Measurements from ENCODE around the gene CDK16. TPM values are rescaled to one million over a fixed set of nuclear protein-coding genes. Genes with fewer than 3 reads are reported as not detected.

Gene CDK16
- total RNA-seq, 1 donor, result 81.6 TPM

DNA sequence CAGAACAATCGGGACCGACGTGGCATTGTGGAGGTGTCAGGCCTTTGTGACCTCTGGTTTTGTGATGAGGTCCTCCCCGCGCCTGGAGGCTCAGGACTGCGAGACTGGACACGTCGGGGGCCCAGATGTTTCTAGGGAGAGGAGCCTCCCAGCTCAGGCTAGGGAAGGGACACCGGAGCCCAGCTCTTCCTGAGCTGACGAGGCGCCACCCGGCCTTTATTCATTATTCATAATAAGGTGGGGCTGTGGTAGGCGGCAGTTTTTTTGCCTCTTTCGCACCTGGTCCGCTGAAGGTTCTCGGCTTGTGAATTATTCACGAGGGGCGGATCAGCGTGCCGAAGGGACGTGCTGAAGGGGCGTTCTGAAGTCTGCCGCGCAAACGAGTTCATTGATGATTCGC lies 27.1 kb upstream of the CDK16 start:
- peak overlapping the region; percentile 68 for H3K4me3 ChIP-seq (ENCODE audit: low read depth, low read length)
- TF ChIP-seq, protein P1, sequence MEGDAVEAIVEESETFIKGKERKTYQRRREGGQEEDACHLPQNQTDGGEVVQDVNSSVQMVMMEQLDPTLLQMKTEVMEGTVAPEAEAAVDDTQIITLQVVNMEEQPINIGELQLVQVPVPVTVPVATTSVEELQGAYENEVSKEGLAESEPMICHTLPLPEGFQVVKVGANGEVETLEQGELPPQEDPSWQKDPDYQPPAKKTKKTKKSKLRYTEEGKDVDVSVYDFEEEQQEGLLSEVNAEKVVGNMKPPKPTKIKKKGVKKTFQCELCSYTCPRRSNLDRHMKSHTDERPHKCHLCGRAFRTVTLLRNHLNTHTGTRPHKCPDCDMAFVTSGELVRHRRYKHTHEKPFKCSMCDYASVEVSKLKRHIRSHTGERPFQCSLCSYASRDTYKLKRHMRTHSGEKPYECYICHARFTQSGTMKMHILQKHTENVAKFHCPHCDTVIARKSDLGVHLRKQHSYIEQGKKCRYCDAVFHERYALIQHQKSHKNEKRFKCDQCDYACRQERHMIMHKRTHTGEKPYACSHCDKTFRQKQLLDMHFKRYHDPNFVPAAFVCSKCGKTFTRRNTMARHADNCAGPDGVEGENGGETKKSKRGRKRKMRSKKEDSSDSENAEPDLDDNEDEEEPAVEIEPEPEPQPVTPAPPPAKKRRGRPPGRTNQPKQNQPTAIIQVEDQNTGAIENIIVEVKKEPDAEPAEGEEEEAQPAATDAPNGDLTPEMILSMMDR (IDR thresholded peaks at IDR 0.05; ENCODE audit: insufficient read depth, low read depth, low read length), result no peak
- DNase-seq (ENCODE audit: low read depth), result no peak

GRCh38 chrX:47191806-47192401 lies 26.6 kb upstream of the CDK16 start:
- TF ChIP-seq, protein P1 (IDR thresholded peaks at IDR 0.05; ENCODE audit: insufficient read depth, low read depth, low read length), result no peak
- peak overlapping the region; percentile 68 for H3K4me3 ChIP-seq (ENCODE audit: low read depth, low read length)
- DNase-seq (ENCODE audit: low read depth), result no peak

GRCh38 chrX:47193475-47194193 lies 24.8 kb upstream of the CDK16 start, which contains the start of gene UBA1:
Gene UBA1, plus strand, starts transcription at chrX:47193829. Its CDS starts 4,974 bp downstream, at chrX:47198803.
- peak; percentile 96 for DNase-seq (ENCODE audit: low read depth)
- peak within 1 kb of the TSS; percentile 82 for H3K4me3 ChIP-seq (ENCODE audit: low read depth, low read length)
- TF ChIP-seq, protein P1 (IDR thresholded peaks at IDR 0.05; ENCODE audit: insufficient read depth, low read depth, low read length), result peak; percentile 71

DNA sequence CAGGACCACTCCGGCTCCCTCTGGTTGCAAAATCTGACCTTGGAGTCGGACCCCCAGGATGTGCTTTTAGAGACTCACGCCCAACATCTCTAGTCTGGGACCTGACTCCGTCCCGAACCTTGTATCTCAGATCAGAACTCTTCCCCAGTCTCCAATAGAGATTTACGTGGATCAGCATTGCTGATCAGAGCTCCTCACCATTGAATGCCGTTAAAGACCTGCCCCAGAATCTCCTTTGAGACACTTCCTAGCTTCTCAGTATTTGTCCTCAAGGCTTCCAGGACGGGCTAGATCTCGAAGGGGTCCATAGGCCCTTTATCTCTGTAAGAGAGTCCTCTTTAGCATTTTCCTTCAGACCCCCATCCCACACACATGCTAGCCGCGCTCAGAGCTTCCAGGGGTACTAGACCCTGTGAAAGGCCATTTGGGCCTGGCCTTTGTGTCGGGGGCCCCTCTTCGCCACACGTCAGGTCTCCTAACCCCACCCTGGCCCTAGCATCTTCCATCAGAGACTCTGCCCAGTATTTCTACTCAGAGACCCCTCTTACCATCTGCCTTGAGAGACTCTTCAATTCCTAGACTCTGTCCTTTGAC lies 24.2 kb upstream of the CDK16 start:
- peak overlapping the region; percentile 82 for H3K4me3 ChIP-seq (ENCODE audit: low read depth, low read length)
- DNase-seq (ENCODE audit: low read depth), result no peak
- TF ChIP-seq, protein P1 (IDR thresholded peaks at IDR 0.05; ENCODE audit: insufficient read depth, low read depth, low read length), result no peak

GRCh38 chrX:47196098-47196497 lies 22.4 kb upstream of the CDK16 start:
- H3K4me3 ChIP-seq (ENCODE audit: low read depth, low read length), result peak overlapping the region; percentile 34
- no peak for DNase-seq (ENCODE audit: low read depth)
- TF ChIP-seq, protein P1 (IDR thresholded peaks at IDR 0.05; ENCODE audit: insufficient read depth, low read depth, low read length), result no peak

GRCh38 chrX:47197526-47197925 lies 21.0 kb upstream of the CDK16 start:
- TF ChIP-seq, protein P1 (IDR thresholded peaks at IDR 0.05; ENCODE audit: insufficient read depth, low read depth, low read length), result no peak
- DNase-seq (ENCODE audit: low read depth), result no peak
- no peak overlapping the region for H3K4me3 ChIP-seq (ENCODE audit: low read depth, low read length)
